HL-60 (cell line): ENCODE data around the gene FAM234B.

ENCODE experiments used
- TF ChIP-seq, protein P1 (sequence below): IDR thresholded peaks from one replicate; pipeline ENCODE4 v1.5.1; 2011; ENCODE audit warnings: low read length, control low read depth, inconsistent platforms; ENCODE audit not compliant: insufficient read depth
- TF ChIP-seq, protein P2 (sequence below): IDR thresholded peaks from 2 replicates; pipeline ENCODE4 v1.6.1; 2012; ENCODE audit warnings: low read depth; ENCODE audit not compliant: insufficient replicate concordance

DNA sequence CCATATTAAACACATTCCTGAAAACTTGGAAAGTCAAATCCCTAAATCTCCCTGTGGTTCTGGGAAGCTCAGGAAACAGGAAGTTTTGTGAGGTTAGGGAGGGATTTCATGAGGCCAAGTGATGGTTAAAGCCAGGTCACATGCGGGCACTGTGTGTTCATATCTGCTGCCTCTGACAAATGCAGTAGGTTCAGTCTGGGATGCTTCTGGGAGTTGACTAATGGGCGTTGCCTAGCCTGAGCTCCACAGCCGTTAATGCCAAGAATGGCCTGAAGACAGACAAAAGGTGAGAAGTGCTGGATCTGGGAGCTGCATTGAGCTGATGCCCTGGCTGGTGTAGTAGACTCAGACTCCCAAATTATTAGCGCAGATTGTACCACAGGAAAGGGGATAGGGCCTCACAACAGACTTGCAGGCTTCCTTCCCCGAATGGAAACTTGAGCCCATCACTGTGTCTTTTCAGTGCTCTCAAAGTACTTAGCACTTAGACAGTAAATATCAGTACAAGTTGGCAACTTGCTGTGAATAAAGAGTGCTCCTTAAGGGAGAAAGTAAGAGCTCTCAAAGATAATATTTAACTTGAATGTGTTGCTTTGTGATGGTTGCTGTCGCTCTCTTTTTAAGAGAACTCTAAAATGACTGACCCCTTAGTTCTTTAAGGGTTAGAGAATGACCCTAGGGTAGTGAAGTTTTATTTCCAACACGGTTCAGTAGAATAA lies 41.9 kb downstream of the FAM234B start:
- TF ChIP-seq, protein P1, sequence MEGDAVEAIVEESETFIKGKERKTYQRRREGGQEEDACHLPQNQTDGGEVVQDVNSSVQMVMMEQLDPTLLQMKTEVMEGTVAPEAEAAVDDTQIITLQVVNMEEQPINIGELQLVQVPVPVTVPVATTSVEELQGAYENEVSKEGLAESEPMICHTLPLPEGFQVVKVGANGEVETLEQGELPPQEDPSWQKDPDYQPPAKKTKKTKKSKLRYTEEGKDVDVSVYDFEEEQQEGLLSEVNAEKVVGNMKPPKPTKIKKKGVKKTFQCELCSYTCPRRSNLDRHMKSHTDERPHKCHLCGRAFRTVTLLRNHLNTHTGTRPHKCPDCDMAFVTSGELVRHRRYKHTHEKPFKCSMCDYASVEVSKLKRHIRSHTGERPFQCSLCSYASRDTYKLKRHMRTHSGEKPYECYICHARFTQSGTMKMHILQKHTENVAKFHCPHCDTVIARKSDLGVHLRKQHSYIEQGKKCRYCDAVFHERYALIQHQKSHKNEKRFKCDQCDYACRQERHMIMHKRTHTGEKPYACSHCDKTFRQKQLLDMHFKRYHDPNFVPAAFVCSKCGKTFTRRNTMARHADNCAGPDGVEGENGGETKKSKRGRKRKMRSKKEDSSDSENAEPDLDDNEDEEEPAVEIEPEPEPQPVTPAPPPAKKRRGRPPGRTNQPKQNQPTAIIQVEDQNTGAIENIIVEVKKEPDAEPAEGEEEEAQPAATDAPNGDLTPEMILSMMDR = no peak
- TF ChIP-seq, protein P2, sequence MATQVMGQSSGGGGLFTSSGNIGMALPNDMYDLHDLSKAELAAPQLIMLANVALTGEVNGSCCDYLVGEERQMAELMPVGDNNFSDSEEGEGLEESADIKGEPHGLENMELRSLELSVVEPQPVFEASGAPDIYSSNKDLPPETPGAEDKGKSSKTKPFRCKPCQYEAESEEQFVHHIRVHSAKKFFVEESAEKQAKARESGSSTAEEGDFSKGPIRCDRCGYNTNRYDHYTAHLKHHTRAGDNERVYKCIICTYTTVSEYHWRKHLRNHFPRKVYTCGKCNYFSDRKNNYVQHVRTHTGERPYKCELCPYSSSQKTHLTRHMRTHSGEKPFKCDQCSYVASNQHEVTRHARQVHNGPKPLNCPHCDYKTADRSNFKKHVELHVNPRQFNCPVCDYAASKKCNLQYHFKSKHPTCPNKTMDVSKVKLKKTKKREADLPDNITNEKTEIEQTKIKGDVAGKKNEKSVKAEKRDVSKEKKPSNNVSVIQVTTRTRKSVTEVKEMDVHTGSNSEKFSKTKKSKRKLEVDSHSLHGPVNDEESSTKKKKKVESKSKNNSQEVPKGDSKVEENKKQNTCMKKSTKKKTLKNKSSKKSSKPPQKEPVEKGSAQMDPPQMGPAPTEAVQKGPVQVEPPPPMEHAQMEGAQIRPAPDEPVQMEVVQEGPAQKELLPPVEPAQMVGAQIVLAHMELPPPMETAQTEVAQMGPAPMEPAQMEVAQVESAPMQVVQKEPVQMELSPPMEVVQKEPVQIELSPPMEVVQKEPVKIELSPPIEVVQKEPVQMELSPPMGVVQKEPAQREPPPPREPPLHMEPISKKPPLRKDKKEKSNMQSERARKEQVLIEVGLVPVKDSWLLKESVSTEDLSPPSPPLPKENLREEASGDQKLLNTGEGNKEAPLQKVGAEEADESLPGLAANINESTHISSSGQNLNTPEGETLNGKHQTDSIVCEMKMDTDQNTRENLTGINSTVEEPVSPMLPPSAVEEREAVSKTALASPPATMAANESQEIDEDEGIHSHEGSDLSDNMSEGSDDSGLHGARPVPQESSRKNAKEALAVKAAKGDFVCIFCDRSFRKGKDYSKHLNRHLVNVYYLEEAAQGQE = no peak
